Smooth muscle cell (in vitro differentiated cells): Measurements from ENCODE around the gene ZSWIM6. TPM values are rescaled to one million over a fixed set of nuclear protein-coding genes. Genes with fewer than 3 reads are reported as not detected.

Experiments
- DNase-seq: peaks from one replicate; lab custom pipeline; 2025; ENCODE audit not compliant: unreplicated experiment; lab: John Stamatoyannopoulos, UW
- H2AFZ ChIP-seq: fragments of 200-600 bp; sonication (generic); 2 replicates; pipeline ENCODE4 v1.6.0; 2016; ENCODE audit warnings: antibody characterized with exemption, low read depth, mild to moderate bottlenecking
- H3F3A ChIP-seq: fragments of 200-600 bp; sonication (generic); 2 replicates; pipeline ENCODE4 v1.6.0; 2017; ENCODE audit warnings: antibody characterized with exemption, low read depth
- H3K27ac ChIP-seq: fragments of 200-600 bp; sonication (generic); 2 replicates; pipeline ENCODE4 v1.5.1; 2016; ENCODE audit warnings: low read depth, mild to moderate bottlenecking
- H3K27me3 ChIP-seq: fragments of 200-600 bp; sonication (generic); 2 replicates; pipeline ENCODE4 v1.6.1; 2016; ENCODE audit warnings: low read depth, mild to moderate bottlenecking
- H3K36me3 ChIP-seq: fragments of 200-600 bp; sonication (generic); 2 replicates; pipeline ENCODE4 v1.5.1; 2016; ENCODE audit warnings: low read depth
- H3K4me1 ChIP-seq: fragments of 200-600 bp; sonication (generic); 2 replicates; pipeline ENCODE4 v1.5.1; 2016; ENCODE audit warnings: low read depth
- H3K4me2 ChIP-seq: fragments of 200-600 bp; sonication (generic); 2 replicates; pipeline ENCODE4 v1.6.0; 2016; ENCODE audit warnings: mild to moderate bottlenecking
- H3K4me3 ChIP-seq: fragments of 200-600 bp; sonication (generic); 2 replicates; pipeline ENCODE4 v1.5.1; 2016; ENCODE audit warnings: mild to moderate bottlenecking
- H3K79me2 ChIP-seq: fragments of 200-600 bp; sonication (generic); 2 replicates; pipeline ENCODE4 v1.6.0; 2016; ENCODE audit warnings: low read depth, mild to moderate bottlenecking
- H3K9ac ChIP-seq: fragments of 200-600 bp; sonication (generic); 2 replicates; pipeline ENCODE4 v1.6.0; 2016; ENCODE audit warnings: low read depth
- H3K9me3 ChIP-seq: fragments of 200-600 bp; sonication (generic); replicated peaks from 2 replicates; pipeline ENCODE4 v1.5.1; 2016; ENCODE audit warnings: low read depth
- H4K20me1 ChIP-seq: fragments of 200-600 bp; sonication (generic); 2 replicates; pipeline ENCODE4 v1.6.0; 2016; ENCODE audit warnings: low read depth
- CTCF ChIP-seq: fragments of 200-600 bp; sonication (generic); IDR thresholded peaks from 2 replicates; pipeline ENCODE4 v1.5.1; 2017; ENCODE audit warnings: borderline replicate concordance, mild to moderate bottlenecking, antibody characterized with exemption; ENCODE audit not compliant: insufficient read depth, poor library complexity, severe bottlenecking
- WGBS: methylation state at CpG from one replicate; pipeline ENCODE4 v1.1.7; 2016; ENCODE audit warnings: low lambda C conversion rate; 5-methylcytosine and 5-hydroxymethylcytosine counted together
- polyA plus RNA-seq: library from polyadenylated mRNA; unstranded; fragments of >200 nt; fragmentation: Nextera tagmentation; extraction: Ambion mirVana; gene quantifications from 2 replicates; pipeline ENCODE4 v1.2.1, GENCODE V29; 2016
- total RNA-seq: library from RNA; depleted of rRNA; stranded (reverse); fragments of >200 nt; gene quantifications from 2 replicates; pipeline ENCODE4 v1.2.3, GENCODE V29; 2014

ZSWIM6 gene
- total and polyA plus RNA-seq, 2 experiments from 2014 or later: 9.1 to 25.5 TPM

GRCh38 chr5:61399679-61400078 lies 67.6 kb downstream of the ZSWIM6 start:
- WGBS: 92% methylated on average over 5 of the region's 5 CpGs
- Histone ChIP-seq H3K4me1 (peaks cover 30% of the 10 kb centered on the region), H4K20me1 (peaks cover 100% of the 10 kb centered on the region), H3K9ac (no peak overlapping the region), H2AFZ (no peak overlapping the region), H3K36me3 (no peaks in the 10 kb centered on the region), H3K79me2 (peaks cover 100% of the 10 kb centered on the region), H3K4me3 (no peak overlapping the region), H3K9me3 (no peaks in the 10 kb centered on the region), H3K27ac (no peak overlapping the region), H3K27me3 (no peaks in the 10 kb centered on the region), H3F3A (peaks cover 3% of the 10 kb centered on the region), H3K4me2 (no peak overlapping the region)
- TF ChIP-seq CTCF: no peak
- no peak for DNase-seq

- Histone ChIP-seq H3K4me3 (no peak overlapping the region), H2AFZ (no peak overlapping the region), H3K9me3 (no peaks in the 10 kb centered on the region), H4K20me1 (peaks cover 98% of the 10 kb centered on the region), H3K4me2 (peak overlapping the region; percentile 53), H3K9ac (no peak overlapping the region), H3K36me3 (no peaks in the 10 kb centered on the region), H3K79me2 (peaks cover 100% of the 10 kb centered on the region), H3K27ac (peak overlapping the region; percentile 51), H3F3A (peaks cover 3% of the 10 kb centered on the region), H3K27me3 (no peaks in the 10 kb centered on the region), H3K4me1 (peaks cover 31% of the 10 kb centered on the region)
- no peak for DNase-seq
- TF ChIP-seq CTCF: no peak
These were observed 69.7 kb downstream of the ZSWIM6 start for GRCh38 chr5:61401726-61402125.

DNA sequence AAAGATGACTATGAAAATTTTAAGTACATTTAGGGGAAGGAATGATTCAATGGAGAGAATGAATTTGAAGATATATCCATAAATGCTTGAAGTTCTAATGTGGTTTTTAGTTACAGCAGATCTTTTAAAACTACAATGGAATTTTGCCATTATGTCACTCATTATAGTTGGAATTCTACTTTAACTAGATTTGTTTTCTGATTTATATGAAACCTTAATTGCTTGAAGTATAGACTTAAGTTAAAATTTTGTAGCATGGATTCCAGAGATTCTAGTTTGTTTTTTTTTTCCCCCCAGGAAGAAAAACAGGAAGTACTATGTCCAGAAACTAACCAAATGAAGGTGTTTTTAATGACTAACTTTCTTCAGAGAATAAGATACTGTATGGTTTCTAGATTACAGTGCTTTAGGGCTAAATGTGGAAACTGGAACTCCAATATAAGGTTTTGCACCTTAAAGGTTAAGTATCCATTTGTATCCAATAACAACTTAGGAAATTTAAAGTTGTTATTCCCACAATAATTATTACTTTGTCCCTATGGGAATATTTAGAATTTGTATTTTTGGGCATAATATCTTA lies 70.3 kb downstream of the ZSWIM6 start:
- peak overlapping the region; percentile 51 for H3K27ac ChIP-seq
- H3K79me2 ChIP-seq: peaks cover 100% of the 10 kb centered on the region
- H3K4me2 ChIP-seq: peak overlapping the region; percentile 53
- no peak overlapping the region for H3K4me3 ChIP-seq
- peaks cover 98% of the 10 kb centered on the region for H4K20me1 ChIP-seq
- H3K27me3 ChIP-seq: no peaks in the 10 kb centered on the region
- H3K36me3 ChIP-seq: no peaks in the 10 kb centered on the region
- H3K4me1 ChIP-seq: peaks cover 30% of the 10 kb centered on the region
- no peak for DNase-seq
- no peak for TF ChIP-seq CTCF
- no peaks in the 10 kb centered on the region for H3K9me3 ChIP-seq
- H3K9ac ChIP-seq: no peak overlapping the region
- peaks cover 6% of the 10 kb centered on the region for H3F3A ChIP-seq
- H2AFZ ChIP-seq: no peak overlapping the region
